NCI-H2227 (cell line): ENCODE measurements around the gene VDAC1.

ENCODE experiments used
- DNase-seq: peaks from one replicate; lab custom pipeline; 2025; ENCODE audit not compliant: unreplicated experiment; lab: John Stamatoyannopoulos, UW

VDAC1 gene

GRCh38 chr5:134025786-134026185 lies 21.0 kb upstream of the VDAC1 start:
- no peak for DNase-seq

- no peak for DNase-seq
Measured at GRCh38 chr5:134024811-134025210, 20.0 kb upstream of the VDAC1 start.

GRCh38 chr5:134022333-134022732 lies 17.6 kb upstream of the VDAC1 start:
- peak; percentile 63 for DNase-seq

- no peak for DNase-seq
Measured at GRCh38 chr5:134020188-134020587, 15.4 kb upstream of the VDAC1 start.

GRCh38 chr5:134019636-134020035 lies 14.9 kb upstream of the VDAC1 start:
- DNase-seq: no peak

GRCh38 chr5:134018986-134019316 lies 14.2 kb upstream of the VDAC1 start:
- no peak for DNase-seq

- DNase-seq: no peak
Measured at GRCh38 chr5:134018154-134018985, 13.6 kb upstream of the VDAC1 start.

GRCh38 chr5:134008266-134008749 lies 3.5 kb upstream of the VDAC1 start:
- no peak for DNase-seq

- DNase-seq: no peak
Measured at GRCh38 chr5:134007581-134008265, 2.9 kb upstream of the VDAC1 start.

- no peak for DNase-seq
Measured at GRCh38 chr5:134006115-134006514, 1.3 kb upstream of the VDAC1 start.

- DNase-seq: no peak
Measured at GRCh38 chr5:134005417-134006061, 764 bp upstream of the VDAC1 start.

GRCh38 chr5:134003817-134004625 lies 754 bp downstream of the VDAC1 start:
- peak; percentile 52 for DNase-seq

- DNase-seq: no peak
Measured at GRCh38 chr5:134003064-134003816, 1.5 kb downstream of the VDAC1 start.

- no peak for DNase-seq
Measured at GRCh38 chr5:134001938-134002731, 2.6 kb downstream of the VDAC1 start.

- DNase-seq: no peak
Measured at GRCh38 chr5:134000696-134001453, 3.9 kb downstream of the VDAC1 start.

GRCh38 chr5:134000091-134000511 lies 4.7 kb downstream of the VDAC1 start:
- no peak for DNase-seq

- DNase-seq: no peak
Measured at GRCh38 chr5:133998807-133999206, 6.0 kb downstream of the VDAC1 start.

GRCh38 chr5:133998042-133998441 lies 6.7 kb downstream of the VDAC1 start:
- DNase-seq: no peak
